Karpas-422 (cell line): ENCODE measurements around the gene TCF7L1. TPM values are rescaled to one million over a fixed set of nuclear protein-coding genes. Genes with fewer than 3 reads are reported as not detected.
"Not testable (repeated sequence)": the region's sequence is repeated elsewhere in the genome, so short reads cannot be mapped to it uniquely, and the experiment has no call there.

Experiments
- DNase-seq: peaks from one replicate; pipeline ENCODE4 v3.0.0-alpha.2; 2015
- H2AFZ ChIP-seq: fragments of 200-600 bp; sonication (generic); 2 replicates; pipeline ENCODE4 v1.6.1; 2014; ENCODE audit warnings: antibody characterized with exemption, low read length, mixed read lengths
- H3K27ac ChIP-seq: fragments of 200-600 bp; sonication (generic); 2 replicates; pipeline ENCODE4 v1.5.1; 2014; ENCODE audit warnings: mild to moderate bottlenecking, low read length, moderate library complexity
- H3K27me3 ChIP-seq: fragments of 200-600 bp; sonication (generic); 2 replicates; pipeline ENCODE4 v1.6.1; 2014; ENCODE audit warnings: low read length, mixed read lengths
- H3K36me3 ChIP-seq: fragments of 200-600 bp; sonication (generic); 2 replicates; pipeline ENCODE4 v1.6.1; 2014; ENCODE audit warnings: low read length, mixed read lengths; ENCODE audit not compliant: insufficient read depth
- H3K4me1 ChIP-seq: fragments of 200-600 bp; sonication (generic); 2 replicates; pipeline ENCODE4 v1.6.1; 2014; ENCODE audit warnings: mild to moderate bottlenecking, low read length, mixed read lengths
- H3K4me2 ChIP-seq: fragments of 200-600 bp; sonication (generic); 2 replicates; pipeline ENCODE4 v1.6.1; 2014; ENCODE audit warnings: low read length, low read depth, mild to moderate bottlenecking; ENCODE audit not compliant: poor library complexity, severe bottlenecking
- H3K4me3 ChIP-seq: fragments of 200-600 bp; sonication (generic); 2 replicates; pipeline ENCODE4 v1.5.1; 2014; ENCODE audit warnings: mild to moderate bottlenecking, antibody characterized with exemption, low read length, mixed read lengths
- H3K79me2 ChIP-seq: fragments of 200-600 bp; sonication (generic); 2 replicates; pipeline ENCODE4 v1.6.1; 2014; ENCODE audit warnings: mild to moderate bottlenecking, low read length, mixed read lengths
- H3K9ac ChIP-seq: fragments of 200-600 bp; sonication (generic); 2 replicates; pipeline ENCODE4 v1.6.0; 2014; ENCODE audit warnings: low read length
- H3K9me2 ChIP-seq: fragments of 200-600 bp; sonication (generic), shearing (Covaris generic); replicated peaks from 2 replicates; pipeline ENCODE4 v1.6.0; 2014; ENCODE audit warnings: mild to moderate bottlenecking, low read length, moderate library complexity; ENCODE audit not compliant: insufficient read depth
- H3K9me3 ChIP-seq: fragments of 300-700, 200-600 bp; sonication (generic); 2 replicates; pipeline ENCODE4 v1.6.1; 2014; ENCODE audit warnings: low read length, mixed read lengths
- H4K20me1 ChIP-seq: fragments of 200-600 bp; sonication (generic); 2 replicates; pipeline ENCODE4 v1.6.1; 2014; ENCODE audit warnings: mild to moderate bottlenecking, antibody characterized with exemption, low read length, low read depth; ENCODE audit not compliant: insufficient read depth
- total RNA-seq: library from RNA; depleted of rRNA; stranded (reverse); fragments of >200 nt; shearing (Covaris generic); gene quantifications from 2 replicates; pipeline ENCODE4 v1.2.3, GENCODE V29; 2014; ENCODE audit warnings: low replicate concordance

The TCF7L1 gene
- total RNA-seq, 1 experiment from 2014 or later: not detected

DNA sequence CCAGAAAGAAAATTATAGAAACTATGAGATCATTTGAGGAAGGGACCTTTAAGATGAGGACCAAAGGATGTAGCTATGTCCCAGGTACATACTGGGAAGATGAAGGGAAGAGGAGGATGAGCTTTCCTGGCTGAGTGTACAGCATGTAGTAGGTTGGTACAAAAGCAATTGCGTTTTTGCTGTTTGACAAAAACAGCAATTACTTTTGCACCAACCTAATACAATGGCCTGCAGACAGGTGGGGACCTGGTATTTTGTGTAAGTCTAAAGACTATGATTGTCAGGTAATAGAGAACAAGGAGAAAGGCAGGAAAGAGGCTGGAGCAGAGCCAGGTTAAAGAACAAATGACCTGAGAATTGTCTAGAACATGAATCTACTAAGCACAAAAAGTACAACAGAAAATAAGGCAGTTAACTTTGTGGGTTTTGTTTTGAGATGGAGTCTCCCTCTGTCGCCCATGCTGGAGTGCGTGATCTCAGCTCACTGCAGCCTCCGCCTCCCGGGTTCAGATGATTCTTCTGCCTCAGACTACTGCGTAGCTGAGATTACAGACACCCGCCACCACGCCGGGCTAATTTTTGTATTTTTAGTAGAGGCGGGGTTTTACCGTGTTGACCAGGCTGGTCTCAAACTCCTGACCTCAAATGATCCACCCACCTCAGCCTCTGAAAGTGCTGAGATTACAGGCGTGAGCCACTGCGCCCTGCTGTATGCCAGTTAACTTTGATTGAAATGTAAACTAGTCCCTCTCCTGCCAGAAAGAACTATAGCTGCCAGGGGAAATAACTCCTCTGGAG lies 197.8 kb downstream of the TCF7L1 start:
- Histone ChIP-seq H3K36me3 (peaks cover 6% of the 10 kb centered on the region), H3K4me2 (no peak overlapping the region), H3K27me3 (no peaks in the 10 kb centered on the region), H3K4me1 (peaks cover 22% of the 10 kb centered on the region), H3K9me2 (no peaks in the 10 kb centered on the region), H3K4me3 (no peak overlapping the region), H3K79me2 (peaks cover 17% of the 10 kb centered on the region), H3K27ac (no peak overlapping the region), H3K9ac (no peak overlapping the region), H3K9me3 (no peaks in the 10 kb centered on the region), H4K20me1 (peaks cover 11% of the 10 kb centered on the region), H2AFZ (no peak overlapping the region)
- DNase-seq: no peak

- H3K9me3 ChIP-seq, H3K9ac ChIP-seq, H3K27me3 ChIP-seq, H4K20me1 ChIP-seq, H3K4me3 ChIP-seq, H2AFZ ChIP-seq, H3K27ac ChIP-seq, H3K9me2 ChIP-seq, DNase-seq, H3K36me3 ChIP-seq, H3K79me2 ChIP-seq, H3K4me2 ChIP-seq: not testable (repeated sequence)
- H3K4me1 ChIP-seq: peaks cover 13% of the 10 kb centered on the region
Observed at GRCh38 chr2:85333877-85334276, 200.7 kb downstream of the TCF7L1 start.

- no peak for DNase-seq
- H3K4me2 ChIP-seq: no peak overlapping the region
- no peak overlapping the region for H3K27ac ChIP-seq
- H3K4me1 ChIP-seq: peaks cover 5% of the 10 kb centered on the region
- no peaks in the 10 kb centered on the region for H3K79me2 ChIP-seq
- H4K20me1 ChIP-seq: no peaks in the 10 kb centered on the region
- no peak overlapping the region for H2AFZ ChIP-seq
- no peaks in the 10 kb centered on the region for H3K9me3 ChIP-seq
- H3K27me3 ChIP-seq: no peaks in the 10 kb centered on the region
- H3K9ac ChIP-seq: no peak overlapping the region
- H3K9me2 ChIP-seq: no peaks in the 10 kb centered on the region
- no peaks in the 10 kb centered on the region for H3K36me3 ChIP-seq
- H3K4me3 ChIP-seq: no peak overlapping the region
Observed at GRCh38 chr2:85334928-85335327, 201.7 kb downstream of the TCF7L1 start.

GRCh38 chr2:85340034-85340892 lies 207.1 kb downstream of the TCF7L1 start:
- H2AFZ ChIP-seq: no peak overlapping the region
- H3K79me2 ChIP-seq: no peaks in the 10 kb centered on the region
- H3K27ac ChIP-seq: no peak overlapping the region
- H3K36me3 ChIP-seq: no peaks in the 10 kb centered on the region
- H3K9me2 ChIP-seq: no peaks in the 10 kb centered on the region
- H3K4me1 ChIP-seq: no peaks in the 10 kb centered on the region
- no peak overlapping the region for H3K4me2 ChIP-seq
- no peaks in the 10 kb centered on the region for H3K9me3 ChIP-seq
- H4K20me1 ChIP-seq: no peaks in the 10 kb centered on the region
- H3K9ac ChIP-seq: no peak overlapping the region
- H3K4me3 ChIP-seq: no peak overlapping the region
- DNase-seq: no peak
- no peaks in the 10 kb centered on the region for H3K27me3 ChIP-seq

- Histone ChIP-seq H3K36me3 (no peaks in the 10 kb centered on the region; the same call in 1 of the 2 replicates), H3K4me3 (no peak overlapping the region), H3K4me2 (no peak overlapping the region), H3K9me3 (no peaks in the 10 kb centered on the region), H3K9me2 (no peaks in the 10 kb centered on the region), H3K27ac (no peak overlapping the region), H3K9ac (no peak overlapping the region), H4K20me1 (no peaks in the 10 kb centered on the region), H3K79me2 (no peaks in the 10 kb centered on the region), H2AFZ (no peak overlapping the region), H3K4me1 (no peaks in the 10 kb centered on the region), H3K27me3 (no peaks in the 10 kb centered on the region)
- DNase-seq: no peak
Observed at GRCh38 chr2:85341269-85342029, 208.3 kb downstream of the TCF7L1 start.

DNA sequence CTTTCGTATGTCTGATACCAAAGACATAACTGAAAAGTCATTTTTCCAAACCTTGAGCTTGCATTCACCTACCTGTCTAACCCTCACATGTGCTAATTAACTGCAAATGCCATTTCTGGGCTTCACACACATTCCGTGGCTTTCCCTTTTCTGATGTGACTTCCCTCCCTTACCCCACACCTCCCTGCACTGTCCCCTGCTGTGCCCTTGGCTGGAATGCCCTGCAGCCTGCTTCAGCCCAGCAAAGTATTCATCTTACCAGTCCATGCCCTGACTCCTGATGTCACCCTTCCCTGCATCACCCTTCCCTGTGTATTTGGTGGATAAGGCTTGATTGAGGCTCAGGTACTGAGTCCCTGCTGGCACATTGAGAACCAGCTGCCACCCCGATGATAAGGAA lies 209.0 kb downstream of the TCF7L1 start:
- no peak overlapping the region for H3K4me2 ChIP-seq
- H3K79me2 ChIP-seq: no peaks in the 10 kb centered on the region
- no peaks in the 10 kb centered on the region for H3K9me2 ChIP-seq
- H4K20me1 ChIP-seq: no peaks in the 10 kb centered on the region
- H3K27me3 ChIP-seq: no peaks in the 10 kb centered on the region
- H3K36me3 ChIP-seq: no peaks in the 10 kb centered on the region; the same call in 1 of the 2 replicates
- no peaks in the 10 kb centered on the region for H3K9me3 ChIP-seq
- no peak overlapping the region for H3K27ac ChIP-seq
- no peaks in the 10 kb centered on the region for H3K4me1 ChIP-seq
- no peak for DNase-seq
- H3K4me3 ChIP-seq: no peak overlapping the region
- no peak overlapping the region for H2AFZ ChIP-seq
- no peak overlapping the region for H3K9ac ChIP-seq

GRCh38 chr2:85343207-85343895 lies 210.2 kb downstream of the TCF7L1 start:
- H3K4me3 ChIP-seq, H3K36me3 ChIP-seq, H3K9me2 ChIP-seq, H3K9ac ChIP-seq, H4K20me1 ChIP-seq, H2AFZ ChIP-seq, H3K4me2 ChIP-seq, H3K27me3 ChIP-seq, H3K27ac ChIP-seq, H3K4me1 ChIP-seq, H3K9me3 ChIP-seq, DNase-seq, H3K79me2 ChIP-seq: not testable (repeated sequence)
